HCT116 (cell line): ENCODE results near the gene FGD3. TPM values are rescaled to one million over a fixed set of nuclear protein-coding genes. Genes with fewer than 3 reads are reported as not detected.

ENCODE experiments used
- ATAC-seq: fragments of 200-7000 bp; cut with Tn5 transposase; 2 replicates; pipeline ENCODE4 v1.9.1; 2020; ENCODE audit warnings: mild to moderate bottlenecking, moderate library complexity
- BruUV-seq: library from RNA; stranded (reverse); fragments of 400-500 nt; replicated peaks from 2 replicates; lab custom pipeline; 2021; lab: Mats Ljungman, UMichigan
- CTCF ChIA-PET: fragments of 300-600 bp; sonication (Branson Sonifier 250); formaldehyde crosslinking; loops from one replicate; lab custom pipeline; 2021; ENCODE audit warnings: antibody characterized with exemption; lab: Charles Lee
- POLR2A ChIA-PET: fragments of 300-600, 350-600 bp; sonication (Branson Sonifier 250); formaldehyde crosslinking; loops from one replicate; lab custom pipeline; 2021; ENCODE audit warnings: antibody characterized with exemption; lab: Charles Lee
- RAD21 ChIA-PET, 2 experiments: fragments of 300-600 bp; sonication (Branson Sonifier 250); formaldehyde crosslinking; loops; one replicate each; lab custom pipeline; 2023; ENCODE audit warnings: low total read pairs in 2 of 2; ENCODE audit not compliant: uncharacterized antibody in 2 of 2, unreplicated experiment in 2 of 2, low non-redundant PET in 1 of 2; lab: Charles Lee
- DNase-seq: peaks from one replicate; pipeline ENCODE4 v3.0.0-alpha.2; 2010; ENCODE audit warnings: low read depth, low spot score
- H2AFZ ChIP-seq: fragments of 200-600 bp; shearing (Covaris generic), sonication (generic); 2 replicates; pipeline ENCODE4 v1.6.1; 2017; ENCODE audit warnings: low read depth, mixed run types, mixed read lengths, antibody characterized with exemption, low read length; ENCODE audit not compliant: poor library complexity, severe bottlenecking
- H3K27ac ChIP-seq: 2 replicates; pipeline ENCODE4 v1.5.1; 2012; ENCODE audit warnings: low read depth, low read length
- H3K27me3 ChIP-seq: fragments of 200-600 bp; sonication (generic); 2 replicates; pipeline ENCODE4 v1.6.1; 2016; ENCODE audit warnings: mixed run types, low read length, mixed read lengths; ENCODE audit not compliant: insufficient read depth
- H3K36me3 ChIP-seq, 2 experiments: fragments of 200-500 bp in 1 of 2; fragments of 200-600 bp in 1 of 2; sonication (Bioruptor generic) in 1 of 2; sonication (generic) in 1 of 2; 2 replicates each; pipeline versions ENCODE4 v1.5.1 to v1.6.1; 2014 to 2016; ENCODE audit warnings: low read length in 2 of 2, inconsistent platforms in 1 of 2, mixed read lengths in 1 of 2, mixed run types in 1 of 2; ENCODE audit not compliant: insufficient read depth in 2 of 2, control insufficient read depth in 1 of 2
- H3K4me1 ChIP-seq, 2 experiments: fragments of 200-600 bp in 1 of 2; sonication (generic) in 1 of 2; 2 replicates each; pipeline versions ENCODE4 v1.5.1 to v1.6.1; 2012 to 2017; ENCODE audit warnings: low read length in 2 of 2, inconsistent platforms in 1 of 2, mild to moderate bottlenecking in 1 of 2, mixed read lengths in 1 of 2, mixed run types in 1 of 2, moderate library complexity in 1 of 2; ENCODE audit not compliant: insufficient read depth in 2 of 2, control insufficient read depth in 1 of 2
- H3K4me2 ChIP-seq: fragments of 200-600 bp; sonication (generic); 2 replicates; pipeline ENCODE4 v1.6.1; 2017; ENCODE audit warnings: mixed run types, low read length, mixed read lengths
- H3K4me3 ChIP-seq, 2 experiments: fragments of 200-600 bp in 1 of 2; sonication (generic) in 1 of 2; replicated peaks in 1 of 2; 2 replicates each; pipeline ENCODE4 v1.5.1; 2011 to 2016; ENCODE audit warnings: low read length in 2 of 2, control low read depth in 1 of 2, low read depth in 1 of 2, mild to moderate bottlenecking in 1 of 2, mixed read lengths in 1 of 2, mixed run types in 1 of 2
- H3K79me2 ChIP-seq: fragments of 200-600 bp; sonication (generic); 2 replicates; pipeline ENCODE4 v1.6.1; 2017; ENCODE audit warnings: mild to moderate bottlenecking, mixed run types, low read length, moderate library complexity, mixed read lengths; ENCODE audit not compliant: insufficient read depth
- H3K9ac ChIP-seq: fragments of 200-600 bp; sonication (generic); 2 replicates; pipeline ENCODE4 v1.6.1; 2016; ENCODE audit warnings: low read length, mixed read lengths
- H3K9me2 ChIP-seq: fragments of 200-600 bp; sonication (generic), shearing (Covaris generic); 2 replicates; pipeline ENCODE4 v1.6.1; 2017; ENCODE audit warnings: mixed run types, mild to moderate bottlenecking, moderate library complexity; ENCODE audit not compliant: insufficient read depth
- H3K9me3 ChIP-seq, 2 experiments: fragments of 200-500 bp in 1 of 2; fragments of 200-600 bp in 1 of 2; sonication (Bioruptor generic) in 1 of 2; sonication (generic) in 1 of 2; 2 replicates each; pipeline ENCODE4 v1.6.1; 2014 to 2017; ENCODE audit warnings: low read length in 2 of 2, mixed read lengths in 2 of 2, inconsistent platforms in 1 of 2, low read depth in 1 of 2, mild to moderate bottlenecking in 1 of 2, mixed run types in 1 of 2, moderate library complexity in 1 of 2; ENCODE audit not compliant: control insufficient read depth in 1 of 2, insufficient read depth in 1 of 2
- H4K20me1 ChIP-seq: fragments of 200-600 bp; sonication (generic), shearing (Covaris generic); 2 replicates; pipeline ENCODE4 v1.6.1; 2017; ENCODE audit warnings: mixed run types, mild to moderate bottlenecking, moderate library complexity; ENCODE audit not compliant: insufficient read depth
- CBX3 ChIP-seq: IDR thresholded peaks from 2 replicates; pipeline ENCODE4 v1.6.1; 2012; ENCODE audit warnings: low read depth
- JUND ChIP-seq: IDR thresholded peaks from 2 replicates; pipeline ENCODE4 v1.6.1; 2012
- REST ChIP-seq: IDR thresholded peaks from 2 replicates; pipeline ENCODE4 v1.6.1; 2012; ENCODE audit warnings: low read depth
- YY1 ChIP-seq: IDR thresholded peaks from 2 replicates; pipeline ENCODE4 v1.6.1; 2011; ENCODE audit warnings: low read length, low read depth, moderate library complexity, mild to moderate bottlenecking; ENCODE audit not compliant: insufficient replicate concordance; ENCODE audit errors: extremely low read depth
- ZBTB33 ChIP-seq: IDR thresholded peaks from 2 replicates; pipeline ENCODE4 v1.6.1; 2011; ENCODE audit warnings: mild to moderate bottlenecking, low read length, moderate library complexity; ENCODE audit not compliant: insufficient replicate concordance; ENCODE audit errors: extremely low read depth
- ZFX ChIP-seq: fragments of 450-650 bp; IDR thresholded peaks from 2 replicates; pipeline ENCODE4 v1.6.1; 2017
- intact Hi-C: fragments of 100-400 bp; cut with micrococcal nuclease; formaldehyde crosslinking; loops from 2 replicates; pipeline ENCODE4 v1.10.0; 2022
- total RNA-seq: library from RNA; stranded (reverse); gene quantifications from one replicate; pipeline ENCODE4 v1.2.1, GENCODE V29; 2021; ENCODE audit not compliant: unreplicated experiment
- TF ChIP-seq, protein P1 (sequence below): IDR thresholded peaks from 2 replicates; pipeline ENCODE4 v1.6.1; 2012

Gene FGD3
- total RNA-seq, 1 experiment from 2014 or later: 3.3 TPM

GRCh38 chr9:93037476-93037971, 90.2 kb downstream of the FGD3 start (continued):
- no peak for TF ChIP-seq YY1
- no peak for TF ChIP-seq REST

GRCh38 chr9:93038918-93039317, 91.6 kb downstream of the FGD3 start:
- no peak overlapping the region for H3K27ac ChIP-seq
- no TSS peak for BruUV-seq
- H3K79me2 ChIP-seq: no peaks in the 10 kb centered on the region
- H3K4me1 ChIP-seq: peaks cover 0 to 5% of the 10 kb centered on the region in 2 experiments; a peak in 1 of 4 replicates
- no peak for DNase-seq
- RAD21 ChIA-PET: no interaction called here
- no peaks in the 10 kb centered on the region for H3K9me2 ChIP-seq
- TF ChIP-seq ZFX: no peak
- TF ChIP-seq JUND: no peak
- TF ChIP-seq, protein P1, sequence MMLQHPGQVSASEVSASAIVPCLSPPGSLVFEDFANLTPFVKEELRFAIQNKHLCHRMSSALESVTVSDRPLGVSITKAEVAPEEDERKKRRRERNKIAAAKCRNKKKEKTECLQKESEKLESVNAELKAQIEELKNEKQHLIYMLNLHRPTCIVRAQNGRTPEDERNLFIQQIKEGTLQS: no peak
- TF ChIP-seq ZBTB33: no peak
- no peak for TF ChIP-seq CBX3
- POLR2A ChIA-PET: no interaction called here
- H3K27me3 ChIP-seq: no peaks in the 10 kb centered on the region
- no peaks in the 10 kb centered on the region for H4K20me1 ChIP-seq
- no peak overlapping the region for H2AFZ ChIP-seq
- intact Hi-C loops: no loop called here
- no peaks in the 10 kb centered on the region for H3K9me3 ChIP-seq
- no peak overlapping the region for H3K9ac ChIP-seq
- CTCF ChIA-PET: no interaction called here
- no peak for ATAC-seq
- H3K4me3 ChIP-seq: no peak overlapping the region
- H3K36me3 ChIP-seq: no peaks in the 10 kb centered on the region
- no peak overlapping the region for H3K4me2 ChIP-seq
